ENCODE results near the gene MYEOV. TPM values are rescaled to one million over a fixed set of nuclear protein-coding genes. Genes with fewer than 3 reads are reported as not detected.

Gene MYEOV
- total RNA-seq, 1 donor, result 7.0 TPM

DNA sequence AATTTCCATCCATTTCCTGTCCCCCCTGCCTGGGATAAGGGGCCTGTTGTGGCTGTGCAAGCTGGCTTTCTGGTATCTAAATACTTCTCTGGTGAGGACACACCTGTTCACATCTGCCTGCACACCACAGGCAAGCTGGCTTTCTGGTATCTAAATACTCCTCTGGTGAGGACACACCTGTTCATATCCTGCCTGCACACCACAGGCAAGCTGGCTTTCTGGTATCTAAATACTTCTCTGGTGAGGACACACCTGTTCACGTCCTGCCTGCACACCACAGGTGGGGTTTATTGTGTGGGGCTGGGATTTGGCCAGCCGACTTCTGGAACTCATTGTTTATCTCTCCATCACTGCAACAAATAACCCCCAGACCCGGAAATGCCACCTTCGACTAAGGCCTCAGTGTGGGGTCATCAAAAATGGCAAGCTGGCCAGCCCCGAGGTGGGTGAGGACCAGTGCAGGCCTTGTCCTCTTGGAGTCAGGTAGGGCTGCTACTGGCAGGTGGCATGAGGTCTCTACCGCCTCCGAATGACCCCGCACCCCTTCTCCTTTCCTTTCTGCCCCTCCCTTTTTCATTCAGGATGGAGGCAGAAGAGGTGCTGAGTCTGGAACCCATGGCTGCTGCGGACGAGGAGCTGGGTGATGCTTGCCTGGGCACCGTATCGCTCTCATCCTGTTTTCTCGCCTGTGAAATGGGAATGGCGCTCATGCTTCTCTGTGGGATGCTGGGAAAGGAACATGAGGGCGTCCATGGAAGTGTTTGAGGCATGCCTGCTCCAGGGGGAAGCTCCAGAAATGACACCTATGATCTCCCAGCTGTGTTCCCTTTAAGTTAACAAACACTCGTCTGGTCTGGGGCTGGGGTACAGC lies 43.5 kb upstream of the MYEOV start:
- no peak for DNase-seq (ENCODE audit: low read depth)
- TF ChIP-seq CTCF (IDR thresholded peaks at IDR 0.05; ENCODE audit: insufficient read depth, low read length), result no peak
- no peak overlapping the region for H3K4me3 ChIP-seq (ENCODE audit: low read depth, low read length)

DNA sequence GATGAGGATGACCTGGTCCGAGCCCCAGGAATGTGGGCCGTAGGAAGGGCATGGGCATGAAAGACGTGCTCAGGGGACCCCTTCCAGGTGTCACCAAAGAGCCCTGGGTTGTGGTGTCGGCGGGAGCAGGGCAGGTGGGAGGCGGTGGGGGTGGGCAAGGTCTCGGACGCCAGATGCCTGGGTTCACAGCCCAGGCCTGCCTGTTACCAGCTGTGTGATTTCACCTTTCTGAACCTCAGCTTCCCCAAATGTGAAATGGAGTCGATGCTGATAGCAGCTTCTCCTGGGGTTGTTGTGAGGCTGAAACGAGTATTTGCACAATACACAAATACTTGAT lies 42.9 kb upstream of the MYEOV start:
- TF ChIP-seq CTCF (IDR thresholded peaks at IDR 0.05; ENCODE audit: insufficient read depth, low read length), result no peak
- H3K4me3 ChIP-seq (ENCODE audit: low read depth, low read length), result no peak overlapping the region
- no peak for DNase-seq (ENCODE audit: low read depth)

GRCh38 chr11:69251639-69252489 lies 42.1 kb upstream of the MYEOV start:
- no peak for DNase-seq (ENCODE audit: low read depth)
- no peak overlapping the region for H3K4me3 ChIP-seq (ENCODE audit: low read depth, low read length)
- TF ChIP-seq CTCF (IDR thresholded peaks at IDR 0.05; ENCODE audit: insufficient read depth, low read length), result no peak

DNA sequence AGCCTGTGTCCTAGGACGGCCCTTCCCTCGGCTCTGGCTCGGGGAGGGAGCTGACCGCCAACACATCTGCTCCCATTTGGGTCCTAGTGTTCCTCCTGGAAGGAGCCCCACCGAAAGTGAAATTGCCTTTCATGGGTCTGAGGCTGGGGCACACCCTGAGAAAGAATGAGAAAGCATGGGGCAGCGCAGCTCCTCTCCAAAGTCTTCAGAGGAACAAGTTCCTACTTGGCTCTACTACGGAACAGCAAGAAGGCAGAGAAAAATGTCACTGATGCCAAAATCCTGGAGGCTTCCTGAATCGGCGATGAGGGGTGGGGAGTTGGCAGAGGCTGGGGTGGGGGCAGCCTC lies 41.5 kb upstream of the MYEOV start:
- no peak for TF ChIP-seq CTCF (IDR thresholded peaks at IDR 0.05; ENCODE audit: insufficient read depth, low read length)
- no peak for DNase-seq (ENCODE audit: low read depth)
- H3K4me3 ChIP-seq (ENCODE audit: low read depth, low read length), result no peak overlapping the region

- DNase-seq (ENCODE audit: low read depth), result peak; percentile 60
- H3K4me3 ChIP-seq (ENCODE audit: low read depth, low read length), result no peak overlapping the region
These were observed 40.9 kb upstream of the MYEOV start for GRCh38 chr11:69253028-69253427.

GRCh38 chr11:69257134-69257533 lies 36.8 kb upstream of the MYEOV start:
- no peak overlapping the region for H3K4me3 ChIP-seq (ENCODE audit: low read depth, low read length)
- no peak for DNase-seq (ENCODE audit: low read depth)
- TF ChIP-seq CTCF (IDR thresholded peaks at IDR 0.05; ENCODE audit: insufficient read depth, low read length), result no peak

More at GRCh38 chr11:69253028-69253427, 40.9 kb upstream of the MYEOV start:
- TF ChIP-seq CTCF (IDR thresholded peaks at IDR 0.05; ENCODE audit: insufficient read depth, low read length), result no peak
